Measurements from ENCODE around the gene SCGB2B2. TPM values are rescaled to one million over a fixed set of nuclear protein-coding genes. Genes with fewer than 3 reads are reported as not detected.

SCGB2B2 gene
- total RNA-seq, 1 donor from 2014 or later, result 0.14 TPM

GRCh38 chr19:34675919-34676318 is 1.0 kb downstream of the SCGB2B2 start:
- no peaks in the 10 kb centered on the region for H3K27me3 ChIP-seq (ENCODE audit: insufficient read depth, low read length)
- FAIRE-seq (no peak), DNase-seq (ENCODE audit: low read depth) (no peak)
- H3K9ac ChIP-seq (ENCODE audit: low read length), result no peak overlapping the region
- H3K36me3 Mint-ChIP-seq (ENCODE audit: low read depth, unreplicated experiment), result peaks cover 22% of the 10 kb centered on the region
- H3K4me1 Mint-ChIP-seq (ENCODE audit: low read depth, unreplicated experiment), result peaks cover 7% of the 10 kb centered on the region
- H3K27ac Mint-ChIP-seq (ENCODE audit: unreplicated experiment), result no peak overlapping the region
- H4K20me1 ChIP-seq (ENCODE audit: insufficient read depth, low read length), result no peaks in the 10 kb centered on the region
- peaks cover 11% of the 10 kb centered on the region for H3K79me2 ChIP-seq (ENCODE audit: insufficient read depth, low read length)
- H3K9me3 ChIP-seq (ENCODE audit: insufficient read depth, low read depth, low read length), result peaks cover 9% of the 10 kb centered on the region
- TF ChIP-seq CTCF (IDR thresholded peaks at IDR 0.05; ENCODE audit: insufficient read depth, low read depth, low read length) (no peak), EZH2 (IDR thresholded peaks at IDR 0.05; ENCODE audit: insufficient read depth, low read length) (no peak)
- peaks cover 22% of the 10 kb centered on the region for H3K9me3 Mint-ChIP-seq (ENCODE audit: unreplicated experiment)
- H3K4me3 Mint-ChIP-seq (ENCODE audit: unreplicated experiment), result peak overlapping the region; percentile 93
- H3K36me3 ChIP-seq (ENCODE audit: insufficient read depth, low read length), result peaks cover 8% of the 10 kb centered on the region
- no peak overlapping the region for H3K4me2 ChIP-seq (ENCODE audit: low read length)
- H3K27ac ChIP-seq (ENCODE audit: low read depth, low read length), result no peak overlapping the region
- no peak overlapping the region for H2AFZ ChIP-seq (ENCODE audit: low read depth, low read length)
- no peak overlapping the region for H3K4me3 ChIP-seq (ENCODE audit: insufficient read depth, low read depth, low read length)
- peaks cover 4% of the 10 kb centered on the region for H3K4me1 ChIP-seq (ENCODE audit: insufficient read depth, low read length)
- no peaks in the 10 kb centered on the region for H3K27me3 Mint-ChIP-seq (ENCODE audit: low read depth, unreplicated experiment)

GRCh38 chr19:34675250-34675649 is 1.7 kb downstream of the SCGB2B2 start:
- Histone ChIP-seq H3K9me3 (ENCODE audit: insufficient read depth, low read depth, low read length) (peaks cover 9% of the 10 kb centered on the region), H3K27ac (ENCODE audit: low read depth, low read length) (no peak overlapping the region), H2AFZ (ENCODE audit: low read depth, low read length) (no peak overlapping the region), H3K36me3 (ENCODE audit: insufficient read depth, low read length) (peaks cover 8% of the 10 kb centered on the region), H4K20me1 (ENCODE audit: insufficient read depth, low read length) (no peaks in the 10 kb centered on the region), H3K79me2 (ENCODE audit: insufficient read depth, low read length) (peaks cover 11% of the 10 kb centered on the region), H3K4me1 (ENCODE audit: insufficient read depth, low read length) (peaks cover 4% of the 10 kb centered on the region), H3K9ac (ENCODE audit: low read length) (no peak overlapping the region), H3K4me2 (ENCODE audit: low read length) (no peak overlapping the region), H3K27me3 (ENCODE audit: insufficient read depth, low read length) (no peaks in the 10 kb centered on the region), H3K4me3 (ENCODE audit: insufficient read depth, low read depth, low read length) (no peak overlapping the region)
- Mint-ChIP-seq H3K4me1 (ENCODE audit: low read depth, unreplicated experiment) (peaks cover 7% of the 10 kb centered on the region), H3K9me3 (ENCODE audit: unreplicated experiment) (peaks cover 19% of the 10 kb centered on the region), H3K27me3 (ENCODE audit: low read depth, unreplicated experiment) (no peaks in the 10 kb centered on the region), H3K4me3 (ENCODE audit: unreplicated experiment) (no peak overlapping the region), H3K36me3 (ENCODE audit: low read depth, unreplicated experiment) (peaks cover 16% of the 10 kb centered on the region), H3K27ac (ENCODE audit: unreplicated experiment) (no peak overlapping the region)
- DNase-seq (ENCODE audit: low read depth) (no peak), FAIRE-seq (no peak)
- TF ChIP-seq EZH2 (IDR thresholded peaks at IDR 0.05; ENCODE audit: insufficient read depth, low read length), result no peak
- TF ChIP-seq CTCF (IDR thresholded peaks at IDR 0.05; ENCODE audit: insufficient read depth, low read depth, low read length), result no peak

GRCh38 chr19:34673590-34673989 is 3.4 kb downstream of the SCGB2B2 start:
- TF ChIP-seq EZH2 (IDR thresholded peaks at IDR 0.05; ENCODE audit: insufficient read depth, low read length), result no peak
- TF ChIP-seq CTCF (IDR thresholded peaks at IDR 0.05; ENCODE audit: insufficient read depth, low read depth, low read length), result no peak
- Histone ChIP-seq H3K4me3 (ENCODE audit: insufficient read depth, low read depth, low read length) (no peak overlapping the region), H3K79me2 (ENCODE audit: insufficient read depth, low read length) (peaks cover 5% of the 10 kb centered on the region), H3K4me1 (ENCODE audit: insufficient read depth, low read length) (peaks cover 4% of the 10 kb centered on the region), H3K9ac (ENCODE audit: low read length) (no peak overlapping the region), H3K36me3 (ENCODE audit: insufficient read depth, low read length) (no peaks in the 10 kb centered on the region), H3K27me3 (ENCODE audit: insufficient read depth, low read length) (no peaks in the 10 kb centered on the region), H3K4me2 (ENCODE audit: low read length) (no peak overlapping the region), H4K20me1 (ENCODE audit: insufficient read depth, low read length) (no peaks in the 10 kb centered on the region), H3K27ac (ENCODE audit: low read depth, low read length) (no peak overlapping the region), H2AFZ (ENCODE audit: low read depth, low read length) (no peak overlapping the region), H3K9me3 (ENCODE audit: insufficient read depth, low read depth, low read length) (peaks cover 4% of the 10 kb centered on the region)
- Mint-ChIP-seq H3K36me3 (ENCODE audit: low read depth, unreplicated experiment) (peaks cover 3% of the 10 kb centered on the region), H3K27ac (ENCODE audit: unreplicated experiment) (no peak overlapping the region), H3K27me3 (ENCODE audit: low read depth, unreplicated experiment) (no peaks in the 10 kb centered on the region), H3K4me3 (ENCODE audit: unreplicated experiment) (no peak overlapping the region), H3K9me3 (ENCODE audit: unreplicated experiment) (peaks cover 5% of the 10 kb centered on the region), H3K4me1 (ENCODE audit: low read depth, unreplicated experiment) (peaks cover 2% of the 10 kb centered on the region)
- FAIRE-seq (no peak), DNase-seq (ENCODE audit: low read depth) (no peak)
